Measurements from ENCODE around the gene NLGN2.
A peak's percentile ranks its signal among the peaks of the same experiment; 100 is the strongest.

The NLGN2 gene

DNA sequence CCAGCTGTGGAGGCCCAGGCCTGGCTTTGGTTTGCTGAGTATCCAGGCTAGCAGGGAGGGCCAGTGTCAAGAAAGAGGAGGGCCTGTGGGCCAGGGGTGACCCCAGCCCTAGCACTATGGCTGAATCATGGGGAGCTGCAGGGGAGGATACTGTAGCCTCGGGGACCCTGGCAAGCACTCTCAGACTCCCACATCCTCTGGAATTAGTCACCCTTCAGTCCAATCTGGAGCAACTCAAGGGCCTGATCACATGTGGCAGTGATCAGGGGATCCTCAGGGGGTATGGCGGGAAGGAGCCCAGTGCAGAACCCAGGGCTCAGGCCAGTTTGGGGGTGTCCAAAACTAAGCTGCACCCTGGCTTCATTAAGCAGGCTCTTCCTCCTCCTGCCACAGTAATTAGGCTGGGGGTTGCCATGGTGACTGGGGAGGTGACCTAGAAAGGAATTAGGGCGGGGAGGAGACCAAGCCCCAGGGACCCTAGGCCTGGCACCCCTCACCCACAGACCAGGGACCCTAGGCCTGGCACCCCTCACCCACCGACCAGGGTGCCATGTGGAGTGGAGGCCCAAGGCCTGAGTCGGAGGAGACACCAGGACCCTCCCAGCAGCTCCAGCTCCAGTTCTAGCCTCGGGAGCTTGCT lies 5.8 kb downstream of the NLGN2 start:
- no peak for DNase-seq

DNA sequence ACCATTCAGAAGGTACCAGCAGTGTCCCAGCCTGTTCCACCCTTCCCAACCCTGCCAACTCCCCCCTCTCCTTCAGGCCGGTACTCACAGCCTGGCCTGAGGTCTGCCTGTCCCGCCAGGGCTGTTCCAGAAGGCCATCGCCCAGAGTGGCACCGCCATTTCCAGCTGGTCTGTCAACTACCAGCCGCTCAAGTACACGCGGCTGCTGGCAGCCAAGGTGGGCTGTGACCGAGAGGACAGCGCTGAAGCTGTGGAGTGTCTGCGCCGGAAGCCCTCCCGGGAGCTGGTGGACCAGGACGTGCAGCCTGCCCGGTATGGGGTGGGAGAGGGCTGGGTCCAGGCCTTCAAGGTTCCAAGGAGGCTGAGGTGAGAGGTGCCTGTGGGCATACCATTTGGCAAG lies 7.2 kb downstream of the NLGN2 start:
- no peak for DNase-seq

DNA sequence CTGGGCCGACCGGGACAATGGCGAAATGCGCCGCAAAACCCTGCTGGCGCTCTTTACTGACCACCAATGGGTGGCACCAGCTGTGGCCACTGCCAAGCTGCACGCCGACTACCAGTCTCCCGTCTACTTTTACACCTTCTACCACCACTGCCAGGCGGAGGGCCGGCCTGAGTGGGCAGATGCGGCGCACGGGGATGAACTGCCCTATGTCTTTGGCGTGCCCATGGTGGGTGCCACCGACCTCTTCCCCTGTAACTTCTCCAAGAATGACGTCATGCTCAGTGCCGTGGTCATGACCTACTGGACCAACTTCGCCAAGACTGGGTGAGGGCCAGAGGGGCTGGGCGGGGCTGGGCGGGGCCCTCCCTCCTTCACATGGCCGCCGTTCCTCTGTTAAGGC lies 8.1 kb downstream of the NLGN2 start:
- DNase-seq: no peak

DNA sequence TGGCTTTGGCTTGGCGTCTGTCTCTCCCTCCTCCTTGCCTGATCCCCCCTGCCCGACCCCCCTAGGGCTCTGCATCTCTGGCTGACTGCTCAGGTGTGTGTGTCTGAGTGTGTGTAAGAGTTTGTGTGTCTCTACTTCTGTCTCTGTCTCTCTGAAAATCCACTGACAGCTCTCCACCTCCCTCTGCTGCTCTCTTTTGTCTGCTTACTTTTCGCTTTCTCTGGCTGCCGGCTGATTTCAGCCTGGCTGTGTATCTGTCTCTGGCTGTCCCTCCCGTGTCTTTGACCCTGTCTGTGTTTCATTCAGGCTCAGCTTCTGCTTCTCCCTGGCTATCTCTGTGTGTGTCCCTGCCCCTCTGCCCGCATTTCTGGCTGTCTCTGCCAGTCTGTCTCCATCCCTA lies 8.7 kb downstream of the NLGN2 start:
- no peak for DNase-seq

DNA sequence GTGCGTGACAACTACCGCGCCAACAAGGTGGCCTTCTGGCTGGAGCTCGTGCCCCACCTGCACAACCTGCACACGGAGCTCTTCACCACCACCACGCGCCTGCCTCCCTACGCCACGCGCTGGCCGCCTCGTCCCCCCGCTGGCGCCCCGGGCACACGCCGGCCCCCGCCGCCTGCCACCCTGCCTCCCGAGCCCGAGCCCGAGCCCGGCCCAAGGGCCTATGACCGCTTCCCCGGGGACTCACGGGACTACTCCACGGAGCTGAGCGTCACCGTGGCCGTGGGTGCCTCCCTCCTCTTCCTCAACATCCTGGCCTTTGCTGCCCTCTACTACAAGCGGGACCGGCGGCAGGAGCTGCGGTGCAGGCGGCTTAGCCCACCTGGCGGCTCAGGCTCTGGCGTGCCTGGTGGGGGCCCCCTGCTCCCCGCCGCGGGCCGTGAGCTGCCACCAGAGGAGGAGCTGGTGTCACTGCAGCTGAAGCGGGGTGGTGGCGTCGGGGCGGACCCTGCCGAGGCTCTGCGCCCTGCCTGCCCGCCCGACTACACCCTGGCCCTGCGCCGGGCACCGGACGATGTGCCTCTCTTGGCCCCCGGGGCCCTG lies 9.5 kb downstream of the NLGN2 start:
- no peak for DNase-seq

DNA sequence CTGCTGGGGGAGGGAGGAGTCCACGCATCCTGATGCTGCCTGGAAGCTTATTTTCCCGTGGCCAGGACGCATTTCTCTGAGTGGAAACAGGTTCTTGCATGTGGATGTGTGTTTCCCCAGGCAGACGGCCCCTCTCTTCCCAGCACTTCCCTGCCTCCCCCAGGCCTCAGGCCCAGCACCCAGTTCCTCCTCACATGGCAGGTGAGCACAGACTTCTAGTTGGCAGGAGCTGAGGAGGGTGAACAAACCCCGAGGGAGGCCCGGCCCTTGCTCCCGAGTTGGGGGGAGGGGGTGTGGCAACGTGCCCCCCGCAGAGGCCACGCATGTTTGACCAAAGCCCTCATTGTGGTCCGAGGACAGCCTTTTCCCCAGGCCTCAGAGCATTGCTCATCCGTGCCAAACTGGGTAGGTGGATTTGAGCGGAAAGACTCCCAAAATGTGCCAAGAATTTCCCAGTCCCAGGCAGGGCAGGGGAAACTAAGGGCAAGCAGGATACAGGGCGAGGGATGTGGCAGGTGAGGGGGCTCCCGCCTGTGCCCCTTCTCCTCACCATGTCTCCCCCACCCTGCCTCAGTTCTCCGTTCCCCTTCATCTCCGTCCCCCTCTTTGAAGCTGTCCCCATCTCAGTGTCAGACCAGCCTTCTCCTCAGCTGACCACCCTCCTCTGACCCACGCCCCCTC lies 11.0 kb downstream of the NLGN2 start:
- DNase-seq: no peak

DNA sequence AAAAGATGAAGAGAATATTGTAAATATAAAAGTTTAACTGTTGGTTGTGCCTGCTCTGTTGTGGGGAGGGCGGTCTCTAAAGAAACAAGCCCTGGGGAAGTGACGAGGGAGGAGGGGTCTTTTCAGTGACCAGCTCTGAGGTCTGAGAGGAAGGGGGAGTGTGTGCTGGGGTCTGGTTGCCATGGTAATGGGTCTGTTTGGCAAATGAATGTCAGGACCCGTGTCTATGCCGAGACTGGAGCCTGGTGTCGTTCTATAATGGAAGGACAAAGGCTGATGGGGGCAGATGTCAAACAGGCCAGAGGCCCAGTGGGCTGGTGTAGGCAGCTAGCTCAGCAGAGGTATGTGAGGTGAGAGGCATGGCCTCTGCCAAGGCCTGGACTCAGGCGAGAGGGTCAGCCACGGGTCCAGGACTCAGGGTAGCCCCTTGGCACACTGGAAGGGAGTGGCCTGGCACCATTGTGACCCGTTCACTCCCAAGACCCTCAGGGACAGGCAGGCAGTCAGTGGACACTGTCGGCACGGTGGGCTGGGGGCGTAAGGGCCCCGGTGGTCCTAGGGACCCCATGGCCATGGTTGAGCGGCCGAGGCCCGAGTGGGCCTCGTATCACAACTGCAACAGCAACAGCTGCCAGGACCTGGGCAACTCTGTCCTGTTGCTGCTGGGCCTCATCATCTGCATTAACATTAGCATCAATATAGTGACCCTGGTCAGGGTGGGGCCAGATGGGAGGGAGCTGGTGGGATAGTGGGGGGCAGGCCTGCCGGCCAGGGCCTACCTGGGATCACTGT lies 12.4 kb downstream of the NLGN2 start, which contains the start of gene SPEM1:
SPEM1 (plus strand) TSS at position 506 of the 792 bp plus-strand sequence; CDS start at position 567, 61 bp downstream.
- DNase-seq: no peak

DNA sequence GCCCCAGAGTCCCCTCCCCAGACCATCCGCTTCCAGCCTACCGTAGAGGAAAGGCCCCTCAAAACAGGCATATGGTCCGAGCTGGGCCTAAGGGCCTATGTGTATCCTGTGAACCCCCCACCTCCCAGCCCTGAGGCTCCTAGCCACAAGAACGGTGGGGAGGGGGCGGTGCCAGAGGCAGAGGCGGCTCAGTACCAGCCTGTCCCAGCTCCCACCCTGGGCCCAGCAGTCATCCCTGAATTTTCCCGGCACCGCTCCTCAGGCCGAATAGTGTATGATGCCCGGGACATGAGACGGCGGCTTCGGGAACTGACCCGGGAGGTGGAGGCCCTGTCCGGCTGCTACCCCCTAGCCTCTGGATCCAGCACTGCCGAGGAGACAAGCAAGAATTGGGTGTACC lies 13.5 kb downstream of the NLGN2 start:
- no peak for DNase-seq

DNA sequence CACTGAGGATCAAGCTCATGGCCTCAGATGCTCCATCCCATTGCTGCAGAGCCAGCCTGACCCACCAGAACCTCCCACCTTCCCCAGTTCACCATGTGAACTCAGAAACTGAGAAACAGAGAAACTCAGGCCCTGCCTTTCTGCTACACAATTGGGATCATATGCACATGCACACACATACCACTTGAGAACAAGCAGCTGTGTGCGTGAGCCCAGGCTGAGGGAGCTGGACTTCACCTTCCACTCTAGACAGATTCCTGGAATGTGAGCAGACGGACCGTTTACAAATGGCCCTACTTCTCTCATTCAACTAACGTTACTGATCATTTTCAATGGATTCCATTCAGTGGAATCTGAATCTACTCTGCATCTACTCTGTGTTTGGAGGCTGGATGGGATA lies 16.0 kb downstream of the NLGN2 start:
- no peak for DNase-seq

DNA sequence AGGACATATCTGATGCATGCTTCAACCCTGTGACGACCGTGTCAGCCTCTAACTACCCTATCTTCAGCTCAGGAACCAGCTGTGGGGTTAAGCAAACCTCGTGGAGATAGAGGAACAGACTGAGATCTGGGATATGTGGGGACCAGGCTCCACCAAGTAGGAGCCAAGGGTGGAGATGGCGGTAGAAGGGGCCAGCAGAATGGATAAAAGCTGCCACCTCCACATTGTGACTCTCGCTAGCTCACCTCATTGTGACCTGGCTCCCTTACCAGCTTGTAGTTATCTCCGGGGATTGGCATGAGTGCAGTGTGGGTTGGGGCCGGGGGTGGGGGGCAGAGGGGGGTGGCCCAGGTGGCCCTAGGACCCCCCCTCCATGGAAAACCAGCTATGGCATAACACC lies 17.7 kb downstream of the NLGN2 start, which contains the start of gene SPEM2:
SPEM2 (plus strand) TSS at position 301 of the 400 bp plus-strand sequence; CDS start at position 374, 73 bp downstream.
- no peak for DNase-seq

DNA sequence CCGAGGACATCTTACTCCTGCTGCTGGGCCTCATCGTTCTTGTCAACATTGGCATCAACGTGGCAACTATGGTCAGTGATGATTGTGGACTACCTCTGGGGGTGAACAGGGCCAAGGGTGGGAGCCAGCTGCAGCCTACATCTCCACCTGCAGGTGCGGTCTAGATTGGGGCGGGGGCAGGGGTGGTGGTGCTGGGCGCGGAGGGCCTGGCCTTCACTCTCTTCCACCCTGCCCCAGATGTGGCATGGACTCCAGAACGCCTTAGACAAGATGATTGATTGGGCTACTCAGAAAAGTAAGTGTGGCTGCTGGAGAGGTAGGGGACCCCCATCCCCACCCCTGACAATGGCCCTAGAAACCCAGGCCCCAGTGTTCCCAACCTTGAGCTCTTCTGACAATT lies 18.1 kb downstream of the NLGN2 start:
- no peak for DNase-seq

DNA sequence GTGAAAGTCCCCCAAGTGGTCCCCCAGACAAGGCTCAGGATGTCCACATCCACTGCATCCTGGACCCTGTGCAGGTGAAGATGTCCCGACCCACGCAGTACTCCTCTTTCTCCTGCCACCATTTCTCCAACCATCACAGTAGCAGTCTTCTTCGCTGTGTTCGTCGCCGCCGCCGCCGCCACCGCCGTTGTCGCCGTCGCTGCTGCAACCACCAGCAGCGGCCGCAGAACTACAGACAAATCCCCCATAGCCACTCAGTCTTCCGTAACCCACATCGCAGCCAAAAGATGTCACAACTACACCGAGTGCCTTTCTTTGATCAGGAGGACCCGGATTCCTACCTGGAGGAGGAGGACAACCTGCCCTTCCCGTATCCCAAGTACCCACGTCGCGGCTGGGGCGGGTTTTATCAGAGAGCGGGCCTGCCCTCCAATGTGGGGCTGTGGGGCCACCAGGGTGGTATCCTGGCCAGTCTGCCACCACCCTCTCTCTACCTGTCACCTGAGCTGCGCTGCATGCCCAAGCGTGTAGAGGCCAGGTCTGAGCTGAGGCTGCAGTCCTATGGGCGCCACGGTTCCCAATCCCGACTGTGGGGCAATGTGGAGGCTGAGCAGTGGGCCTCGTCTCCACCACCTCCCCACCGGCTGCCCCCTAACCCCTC lies 18.7 kb downstream of the NLGN2 start:
- DNase-seq: no peak

DNA sequence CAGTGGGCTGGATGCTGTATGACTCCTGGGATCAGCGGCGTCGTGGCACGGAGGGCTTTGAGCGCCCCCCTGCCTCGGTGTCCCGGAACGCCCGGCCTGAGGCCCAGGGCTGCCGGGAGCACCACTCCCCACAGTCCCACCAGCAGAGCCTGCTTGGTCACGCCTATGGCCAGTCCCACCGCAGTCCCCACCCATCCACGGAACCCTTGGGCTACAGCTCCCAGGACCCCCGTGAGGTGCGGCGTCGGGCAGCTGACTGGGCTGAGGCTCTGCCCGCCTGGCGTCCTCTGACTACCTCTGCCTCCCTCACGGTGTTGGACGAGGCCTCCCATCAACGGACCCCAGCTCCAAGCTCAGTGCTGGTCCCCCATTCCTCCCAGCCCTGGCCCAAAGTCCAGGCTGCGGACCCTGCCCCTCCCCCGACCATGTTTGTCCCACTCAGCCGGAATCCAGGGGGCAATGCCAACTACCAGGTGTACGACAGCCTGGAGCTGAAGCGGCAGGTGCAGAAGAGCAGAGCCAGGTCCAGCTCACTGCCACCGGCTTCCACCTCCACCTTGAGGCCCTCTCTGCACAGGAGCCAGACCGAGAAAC lies 19.3 kb downstream of the NLGN2 start:
- no peak for DNase-seq

DNA sequence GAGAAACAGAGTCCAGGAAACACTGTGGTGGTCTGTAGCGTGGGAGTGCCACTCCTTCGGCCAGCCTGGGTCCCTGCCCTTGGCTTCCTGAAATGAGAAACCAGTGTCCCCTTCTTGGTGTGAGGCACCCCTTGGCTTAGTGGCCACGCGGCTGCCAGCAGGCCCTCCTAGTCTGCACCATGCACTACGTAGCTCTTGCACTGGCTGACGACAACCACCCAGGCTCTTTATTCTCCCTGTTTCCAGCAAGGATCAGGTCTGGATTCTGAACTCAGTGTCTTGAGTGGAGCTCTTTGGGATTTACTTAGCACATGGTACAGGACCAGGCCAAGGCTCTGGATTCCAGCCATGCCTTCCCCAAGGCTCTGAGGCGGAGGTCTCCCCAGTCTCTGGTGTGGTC lies 19.9 kb downstream of the NLGN2 start:
- no peak for DNase-seq

DNA sequence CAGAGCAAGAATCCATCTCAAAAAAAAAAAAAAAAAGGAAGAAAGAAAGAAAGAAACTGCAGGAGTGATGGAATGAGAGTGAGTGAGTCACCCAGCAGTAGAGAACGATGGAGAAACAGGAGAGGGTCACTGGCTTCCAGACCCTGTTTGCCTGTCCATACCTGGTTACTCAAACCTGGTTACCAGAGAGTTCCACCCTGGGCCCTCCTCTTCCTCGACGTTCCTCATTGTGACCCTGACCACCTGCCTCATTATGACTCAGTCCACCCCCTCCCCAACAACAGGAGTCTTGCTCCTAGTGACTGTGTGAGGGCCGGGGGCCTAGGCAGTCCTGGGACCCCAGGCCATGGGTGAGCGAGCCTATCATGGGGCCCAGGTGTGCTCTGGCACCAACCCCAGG lies 20.9 kb downstream of the NLGN2 start, which contains the start of gene SPEM3:
SPEM3 (plus strand) TSS at position 301 of the 400 bp plus-strand sequence; CDS start at position 347, 46 bp downstream.
- DNase-seq: no peak

DNA sequence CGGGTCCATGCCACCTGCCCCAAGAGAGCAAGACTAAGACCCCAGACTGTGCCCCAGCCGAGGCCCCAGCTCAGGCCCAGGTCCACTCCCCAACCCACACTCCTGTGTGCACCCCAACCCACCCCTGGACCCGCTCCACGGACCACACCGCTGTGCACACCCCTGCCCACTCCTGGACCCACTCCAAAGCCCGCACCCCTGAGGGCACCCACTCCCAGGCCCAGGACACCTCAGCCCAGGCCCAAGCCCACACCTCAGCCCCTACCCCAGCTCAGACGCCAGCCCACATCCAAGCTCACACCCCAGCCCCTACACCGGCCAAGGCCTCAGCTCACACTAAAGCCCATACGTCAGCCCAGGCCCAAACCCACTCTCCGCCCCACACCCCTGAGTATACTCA lies 22.1 kb downstream of the NLGN2 start:
- no peak for DNase-seq

DNA sequence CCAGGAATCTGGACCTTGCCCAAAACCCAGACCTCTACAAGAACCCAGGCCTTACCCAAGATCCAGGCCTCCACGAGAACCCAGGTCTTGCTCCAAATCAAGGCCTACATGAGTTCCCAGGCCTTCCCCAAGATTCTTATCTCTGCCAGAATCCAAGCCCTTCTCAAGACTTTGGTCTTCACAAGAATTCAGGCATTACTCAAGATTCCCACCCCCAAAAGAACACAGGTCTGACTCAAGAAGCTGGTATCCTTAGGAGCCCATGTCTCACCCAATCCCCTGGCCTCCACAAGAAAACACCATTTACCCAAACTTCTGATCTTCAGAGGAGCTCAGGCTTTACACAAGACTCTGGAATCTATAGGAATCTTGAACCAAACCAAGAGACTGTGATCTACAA lies 23.6 kb downstream of the NLGN2 start:
- no peak for DNase-seq

DNA sequence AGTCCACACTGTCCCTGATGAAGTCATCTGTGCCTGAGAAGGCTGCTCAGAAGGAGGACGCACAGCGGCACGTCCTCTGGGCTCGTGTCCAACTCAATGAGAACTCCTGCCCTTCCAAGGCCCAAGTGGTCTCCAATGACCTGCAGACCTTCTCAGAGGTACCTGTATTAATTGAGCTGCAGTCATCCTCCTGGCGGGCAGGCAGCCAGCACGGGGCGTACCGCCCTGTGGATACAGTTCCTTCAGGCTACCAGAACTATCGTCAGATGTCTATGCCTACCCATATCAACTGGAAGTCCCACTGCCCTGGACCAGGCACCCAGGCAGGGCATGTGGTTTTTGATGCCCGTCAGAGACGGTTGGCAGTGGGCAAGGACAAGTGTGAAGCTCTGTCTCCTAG lies 24.7 kb downstream of the NLGN2 start:
- DNase-seq: no peak

DNA sequence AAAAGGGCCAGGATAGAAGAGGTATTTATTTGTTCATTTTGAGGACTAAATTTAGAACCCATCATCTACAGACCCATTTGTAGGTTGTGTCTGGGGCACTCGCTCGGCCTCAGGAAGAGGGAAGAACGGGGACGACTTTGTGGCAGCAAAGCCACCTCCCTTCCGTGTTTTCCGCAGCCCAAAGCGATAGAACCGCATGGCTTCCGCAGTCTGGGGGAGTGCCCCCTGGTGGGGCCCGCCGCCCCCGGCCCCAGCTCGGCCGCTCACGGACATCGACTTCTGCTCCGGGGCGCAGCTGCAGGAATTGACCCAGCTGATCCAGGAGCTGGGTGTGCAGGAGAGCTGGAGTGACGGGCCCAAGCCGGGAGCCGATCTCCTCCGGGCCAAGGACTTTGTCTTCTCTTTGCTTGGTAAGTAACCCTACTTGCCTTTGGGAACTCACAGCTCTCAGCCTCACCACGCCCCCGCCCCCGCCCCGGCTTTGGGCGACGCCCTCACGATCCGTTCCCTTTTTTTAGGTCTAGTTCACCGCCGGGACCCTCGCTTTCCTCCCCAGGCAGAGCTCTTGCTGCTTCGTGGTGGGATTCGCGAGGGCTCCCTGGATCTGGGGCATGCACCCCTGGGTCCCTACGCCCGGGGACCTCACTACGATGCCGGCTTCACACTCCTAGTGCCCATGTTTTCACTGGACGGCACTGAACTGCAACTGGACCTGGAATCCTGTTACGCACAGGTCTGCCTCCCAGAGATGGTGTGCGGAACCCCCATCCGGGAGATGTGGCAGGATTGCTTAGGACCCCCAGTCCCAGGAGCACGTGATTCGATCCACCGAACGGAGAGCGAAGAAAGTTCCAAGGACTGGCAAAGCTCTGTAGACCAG lies 28.3 kb downstream of the NLGN2 start:
- peak in 1 of 58 donors; percentile 31 for DNase-seq

Data from anterior cingulate cortex (tissue), 58 donors.